ENCODE measurements around the gene HK1. TPM values are rescaled to one million over a fixed set of nuclear protein-coding genes. Genes with fewer than 3 reads are reported as not detected.

The HK1 gene
- total and polyA plus RNA-seq, 7 experiments from 2014 or later = 60.1 to 144 (median 83.8) TPM

- no peak overlapping the region for H3K4me3 ChIP-seq (ENCODE audit: low read length)
- H3K27ac Mint-ChIP-seq = no peak overlapping the region
- no peak overlapping the region for H3K27ac ChIP-seq (ENCODE audit: low read depth, low read length)
- H3K27me3 ChIP-seq (ENCODE audit: control insufficient read depth in 2 of 2, insufficient read depth in 2 of 2, low read length in 2 of 2) = no peaks in the 10 kb centered on the region
- no peak for ATAC-seq
- H3K4me1 Mint-ChIP-seq = peaks cover 0 to 9% (median 6%) of the 10 kb centered on the region in 7 donors
- POLR2A ChIA-PET = interaction anchor here (0.6 kb wide), 1 partner anchor 237 kb away, joined by 3 read pairs; no protein-coding TSS in a partner anchor
- H3K27me3 Mint-ChIP-seq = no peaks in the 10 kb centered on the region
- no peak for DNase-seq
- no peaks in the 10 kb centered on the region for H3K9me3 Mint-ChIP-seq
- CTCF ChIA-PET = interaction anchor here (0.6 to 1.8 kb wide), 6 partner anchors 8 to 228 kb away, joined by 3 to 9 read pairs (median 3); no protein-coding TSS in a partner anchor
- H3K4me1 ChIP-seq (ENCODE audit: control insufficient read depth in 2 of 2, insufficient read depth in 2 of 2, low read length in 2 of 2) = peaks cover 0 to 4% of the 10 kb centered on the region in 2 donors
- intact Hi-C loops (cut with micrococcal nuclease) = no loop called here
- H3K9me3 ChIP-seq (ENCODE audit: control insufficient read depth in 2 of 3, low read length in 3 of 3) = no peaks in the 10 kb centered on the region
- peaks cover 0 to 10% (median 6%) of the 10 kb centered on the region in 5 donors for H3K36me3 Mint-ChIP-seq
- H3K36me3 ChIP-seq (ENCODE audit: control insufficient read depth in 2 of 3, insufficient read depth in 3 of 3, low read length in 3 of 3) = peaks cover 0 to 31% (median 0%) of the 10 kb centered on the region in 3 experiments
- no peak overlapping the region for H3K4me3 Mint-ChIP-seq
Measured at GRCh38 chr10:69242040-69242851, 36.0 kb upstream of the HK1 start.

GRCh38 chr10:69242852-69243212 is 35.5 kb upstream of the HK1 start:
- ChIA-PET POLR2A (interaction anchor here (0.6 kb wide), 1 partner anchor 237 kb away, joined by 3 read pairs; no protein-coding TSS in a partner anchor), CTCF (interaction anchor here (0.6 to 1.8 kb wide), 6 partner anchors 9 to 228 kb away, joined by 3 to 9 read pairs (median 3); no protein-coding TSS in a partner anchor)
- Mint-ChIP-seq H3K4me3 (no peak overlapping the region), H3K4me1 (peaks cover 0 to 3% (median 2%) of the 10 kb centered on the region in 7 donors), H3K27me3 (no peaks in the 10 kb centered on the region), H3K27ac (no peak overlapping the region), H3K36me3 (peaks cover 0 to 16% (median 7%) of the 10 kb centered on the region in 5 donors), H3K9me3 (no peaks in the 10 kb centered on the region)
- Histone ChIP-seq H3K27ac (ENCODE audit: low read depth, low read length) (no peak overlapping the region), H3K9me3 (ENCODE audit: control insufficient read depth in 2 of 3, low read length in 3 of 3) (no peaks in the 10 kb centered on the region), H3K27me3 (ENCODE audit: control insufficient read depth in 2 of 2, insufficient read depth in 2 of 2, low read length in 2 of 2) (no peaks in the 10 kb centered on the region), H3K36me3 (ENCODE audit: control insufficient read depth in 2 of 3, insufficient read depth in 3 of 3, low read length in 3 of 3) (peaks cover 0 to 37% (median 0%) of the 10 kb centered on the region in 3 experiments), H3K4me1 (ENCODE audit: control insufficient read depth in 2 of 2, insufficient read depth in 2 of 2, low read length in 2 of 2) (peaks cover 0 to 2% of the 10 kb centered on the region in 2 donors), H3K4me3 (ENCODE audit: low read length) (no peak overlapping the region)
- intact Hi-C loops (cut with micrococcal nuclease) = no loop called here
- ATAC-seq = no peak
- DNase-seq = no peak

GRCh38 chr10:69243817-69244216 is 34.5 kb upstream of the HK1 start:
- CTCF ChIA-PET = interaction anchor here (0.7 kb wide), 1 partner anchor 62 kb away, joined by 3 read pairs; no protein-coding TSS in a partner anchor
- no peaks in the 10 kb centered on the region for H3K4me1 ChIP-seq (ENCODE audit: control insufficient read depth in 2 of 2, insufficient read depth in 2 of 2, low read length in 2 of 2)
- H3K4me1 Mint-ChIP-seq = peaks cover 0 to 3% (median 0%) of the 10 kb centered on the region in 7 donors
- DNase-seq = no peak
- no peak overlapping the region for H3K27ac ChIP-seq (ENCODE audit: low read depth, low read length)
- POLR2A ChIA-PET = no interaction called here
- no peaks in the 10 kb centered on the region for H3K9me3 Mint-ChIP-seq
- H3K27me3 ChIP-seq (ENCODE audit: control insufficient read depth in 2 of 2, insufficient read depth in 2 of 2, low read length in 2 of 2) = no peaks in the 10 kb centered on the region
- peaks cover 0 to 23% (median 10%) of the 10 kb centered on the region in 5 donors for H3K36me3 Mint-ChIP-seq
- no peak overlapping the region for H3K4me3 Mint-ChIP-seq
- intact Hi-C loops (cut with micrococcal nuclease) = no loop called here
- no peak overlapping the region for H3K27ac Mint-ChIP-seq
- no peak for ATAC-seq
- H3K36me3 ChIP-seq (ENCODE audit: control insufficient read depth in 2 of 3, insufficient read depth in 3 of 3, low read length in 3 of 3) = peaks cover 0 to 47% (median 0%) of the 10 kb centered on the region in 3 experiments
- H3K27me3 Mint-ChIP-seq = no peaks in the 10 kb centered on the region
- no peak overlapping the region for H3K4me3 ChIP-seq (ENCODE audit: low read length)
- no peaks in the 10 kb centered on the region for H3K9me3 ChIP-seq (ENCODE audit: control insufficient read depth in 2 of 3, low read length in 3 of 3)

GRCh38 chr10:69246036-69246435 is 32.3 kb upstream of the HK1 start:
- Histone ChIP-seq H3K36me3 (ENCODE audit: control insufficient read depth in 2 of 3, insufficient read depth in 3 of 3, low read length in 3 of 3) (peaks cover 0 to 55% (median 0%) of the 10 kb centered on the region in 3 experiments), H3K9me3 (ENCODE audit: control insufficient read depth in 2 of 3, low read length in 3 of 3) (no peaks in the 10 kb centered on the region), H3K27me3 (ENCODE audit: control insufficient read depth in 2 of 2, insufficient read depth in 2 of 2, low read length in 2 of 2) (no peaks in the 10 kb centered on the region), H3K4me3 (ENCODE audit: low read length) (no peak overlapping the region), H3K27ac (ENCODE audit: low read depth, low read length) (no peak overlapping the region), H3K4me1 (ENCODE audit: control insufficient read depth in 2 of 2, insufficient read depth in 2 of 2, low read length in 2 of 2) (no peaks in the 10 kb centered on the region)
- ChIA-PET CTCF (no interaction called here), POLR2A (no interaction called here)
- Mint-ChIP-seq H3K9me3 (no peaks in the 10 kb centered on the region), H3K4me1 (no peaks in the 10 kb centered on the region), H3K36me3 (peaks cover 0 to 40% (median 15%) of the 10 kb centered on the region in 5 donors), H3K27ac (no peak overlapping the region), H3K4me3 (no peak overlapping the region), H3K27me3 (no peaks in the 10 kb centered on the region)
- no peak for DNase-seq
- no peak for ATAC-seq
- intact Hi-C loops (cut with micrococcal nuclease) = no loop called here

GRCh38 chr10:69246581-69247312 is 31.5 kb upstream of the HK1 start:
- ATAC-seq (no peak), DNase-seq (no peak)
- no peaks in the 10 kb centered on the region for H3K4me1 ChIP-seq (ENCODE audit: control insufficient read depth in 2 of 2, insufficient read depth in 2 of 2, low read length in 2 of 2)
- Mint-ChIP-seq H3K27me3 (no peaks in the 10 kb centered on the region), H3K4me3 (no peak overlapping the region), H3K9me3 (no peaks in the 10 kb centered on the region), H3K4me1 (no peaks in the 10 kb centered on the region), H3K27ac (no peak overlapping the region), H3K36me3 (peaks cover 0 to 42% (median 15%) of the 10 kb centered on the region in 5 donors)
- intact Hi-C loops (cut with micrococcal nuclease) = no loop called here
- CTCF ChIA-PET = interaction anchor here (0.6 kb wide), 1 partner anchor 445 kb away, joined by 3 read pairs; no protein-coding TSS in a partner anchor
- H3K4me3 ChIP-seq (ENCODE audit: low read length) = no peak overlapping the region
- H3K27me3 ChIP-seq (ENCODE audit: control insufficient read depth in 2 of 2, insufficient read depth in 2 of 2, low read length in 2 of 2) = no peaks in the 10 kb centered on the region
- H3K27ac ChIP-seq (ENCODE audit: low read depth, low read length) = no peak overlapping the region
- peaks cover 0 to 52% (median 0%) of the 10 kb centered on the region in 3 experiments for H3K36me3 ChIP-seq (ENCODE audit: control insufficient read depth in 2 of 3, insufficient read depth in 3 of 3, low read length in 3 of 3)
- H3K9me3 ChIP-seq (ENCODE audit: control insufficient read depth in 2 of 3, low read length in 3 of 3) = no peaks in the 10 kb centered on the region
- POLR2A ChIA-PET = no interaction called here

- H3K27ac Mint-ChIP-seq = peak overlapping the region in 1 of 9 donors; percentile 62
- CTCF ChIA-PET = interaction anchor here (0.6 kb wide), 1 partner anchor 445 kb away, joined by 3 read pairs; no protein-coding TSS in a partner anchor
Measured at GRCh38 chr10:69247313-69247710, 31.0 kb upstream of the HK1 start.

More at GRCh38 chr10:69247313-69247710, 31.0 kb upstream of the HK1 start:
- no peak for DNase-seq
- no peak for ATAC-seq
- Histone ChIP-seq H3K36me3 (ENCODE audit: control insufficient read depth in 2 of 3, insufficient read depth in 3 of 3, low read length in 3 of 3) (peaks cover 0 to 52% (median 0%) of the 10 kb centered on the region in 3 experiments), H3K9me3 (ENCODE audit: control insufficient read depth in 2 of 3, low read length in 3 of 3) (no peaks in the 10 kb centered on the region), H3K27ac (ENCODE audit: low read depth, low read length) (no peak overlapping the region), H3K27me3 (ENCODE audit: control insufficient read depth in 2 of 2, insufficient read depth in 2 of 2, low read length in 2 of 2) (no peaks in the 10 kb centered on the region), H3K4me3 (ENCODE audit: low read length) (no peak overlapping the region), H3K4me1 (ENCODE audit: control insufficient read depth in 2 of 2, insufficient read depth in 2 of 2, low read length in 2 of 2) (no peaks in the 10 kb centered on the region)
- Mint-ChIP-seq H3K4me1 (no peaks in the 10 kb centered on the region), H3K27me3 (no peaks in the 10 kb centered on the region), H3K4me3 (no peak overlapping the region), H3K9me3 (no peaks in the 10 kb centered on the region), H3K36me3 (peaks cover 0 to 47% (median 15%) of the 10 kb centered on the region in 5 donors)
- intact Hi-C loops (cut with micrococcal nuclease) = no loop called here
- POLR2A ChIA-PET = no interaction called here

Measured in naive thymus-derived CD4-positive, alpha-beta T cell (primary cell).